Effector memory CD4-positive, alpha-beta T cell (primary cell): ENCODE results near the gene POLE4.

Source experiments
- DNase-seq, 3 donors: peaks; one replicate each; pipeline ENCODE4 v3.0.0-alpha.2; 2020
- H3K27ac ChIP-seq: 2 replicates; pipeline ENCODE4 v1.7.0; 2013; ENCODE audit warnings: mild to moderate bottlenecking, low read length, moderate library complexity; ENCODE audit not compliant: insufficient read depth, poor library complexity, severe bottlenecking
- H3K27me3 ChIP-seq: replicated peaks from 2 replicates; pipeline ENCODE4 v1.7.0; 2013; ENCODE audit warnings: mild to moderate bottlenecking, low read length; ENCODE audit not compliant: insufficient read depth, control insufficient read depth, poor library complexity, severe bottlenecking
- H3K36me3 ChIP-seq: 2 replicates; pipeline ENCODE4 v1.7.0; 2013; ENCODE audit warnings: mild to moderate bottlenecking, low read length, moderate library complexity; ENCODE audit not compliant: control insufficient read depth, insufficient read depth
- H3K4me1 ChIP-seq: 2 replicates; pipeline ENCODE4 v1.7.0; 2013; ENCODE audit warnings: low read length, mild to moderate bottlenecking; ENCODE audit not compliant: control insufficient read depth, insufficient read depth, poor library complexity, severe bottlenecking
- H3K4me3 ChIP-seq: 2 replicates; pipeline ENCODE4 v1.7.0; 2013; ENCODE audit warnings: low read length, low read depth, mild to moderate bottlenecking; ENCODE audit not compliant: insufficient read depth, poor library complexity, severe bottlenecking
- H3K9me3 ChIP-seq: 2 replicates; pipeline ENCODE4 v1.7.0; 2013; ENCODE audit warnings: mild to moderate bottlenecking, low read length, moderate library complexity; ENCODE audit not compliant: control insufficient read depth

POLE4 gene

GRCh38 chr2:74984947-74985637 is 26.6 kb downstream of the POLE4 start:
- Histone ChIP-seq H3K27ac (no peak overlapping the region), H3K4me1 (no peaks in the 10 kb centered on the region), H3K27me3 (no peaks in the 10 kb centered on the region), H3K4me3 (no peak overlapping the region), H3K36me3 (no peaks in the 10 kb centered on the region), H3K9me3 (no peaks in the 10 kb centered on the region)
- no peak for DNase-seq

DNA sequence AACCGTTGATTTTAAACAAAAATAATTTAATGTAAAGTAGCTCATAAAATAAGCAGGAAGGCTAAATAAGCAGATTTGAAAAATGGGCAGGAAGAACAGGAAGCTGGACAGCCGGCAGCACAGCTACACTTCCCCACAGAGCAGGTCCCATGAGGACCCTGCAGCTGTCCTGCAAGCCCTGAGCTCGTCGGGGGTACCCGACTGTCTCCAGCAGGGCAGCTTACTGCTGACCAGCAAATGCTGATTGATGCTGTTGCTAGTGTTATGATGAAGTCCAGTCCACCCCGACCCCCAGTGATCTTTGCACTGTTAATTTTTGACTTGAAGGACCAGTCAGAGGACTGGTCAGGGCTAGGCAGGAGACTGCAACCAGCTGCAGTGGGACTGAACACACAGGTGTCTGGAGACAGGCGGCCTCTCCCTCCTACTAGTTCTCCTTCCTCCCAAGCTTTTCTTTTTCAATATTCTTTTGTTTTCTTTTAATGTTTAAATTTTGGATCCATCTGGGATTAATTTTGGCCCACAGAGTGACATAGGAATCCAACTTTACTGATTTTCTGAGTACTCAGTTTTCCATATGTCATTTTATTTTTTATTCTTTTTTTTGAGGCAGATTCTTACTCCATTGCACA is 27.7 kb downstream of the POLE4 start:
- H3K4me1 ChIP-seq: no peaks in the 10 kb centered on the region
- H3K27ac ChIP-seq: no peak overlapping the region
- H3K4me3 ChIP-seq: no peak overlapping the region
- H3K9me3 ChIP-seq: no peaks in the 10 kb centered on the region
- no peaks in the 10 kb centered on the region for H3K36me3 ChIP-seq
- H3K27me3 ChIP-seq: no peaks in the 10 kb centered on the region
- no peak for DNase-seq

GRCh38 chr2:74991977-74992376 is 33.5 kb downstream of the POLE4 start:
- H3K4me1 ChIP-seq: no peaks in the 10 kb centered on the region
- DNase-seq: no peak
- no peaks in the 10 kb centered on the region for H3K27me3 ChIP-seq
- no peaks in the 10 kb centered on the region for H3K36me3 ChIP-seq
- H3K9me3 ChIP-seq: no peaks in the 10 kb centered on the region
- H3K27ac ChIP-seq: no peak overlapping the region
- H3K4me3 ChIP-seq: no peak overlapping the region

GRCh38 chr2:74999468-74999867 is 41.0 kb downstream of the POLE4 start:
- no peak for DNase-seq
- Histone ChIP-seq H3K4me1 (no peaks in the 10 kb centered on the region), H3K36me3 (no peaks in the 10 kb centered on the region), H3K27me3 (no peaks in the 10 kb centered on the region), H3K27ac (no peak overlapping the region), H3K4me3 (no peak overlapping the region), H3K9me3 (no peaks in the 10 kb centered on the region)

- Histone ChIP-seq H3K4me1 (no peaks in the 10 kb centered on the region), H3K36me3 (no peaks in the 10 kb centered on the region), H3K4me3 (no peak overlapping the region), H3K9me3 (no peaks in the 10 kb centered on the region), H3K27ac (no peak overlapping the region), H3K27me3 (no peaks in the 10 kb centered on the region)
- DNase-seq: no peak
Measured at GRCh38 chr2:75002007-75002406, 43.6 kb downstream of the POLE4 start.

- Histone ChIP-seq H3K27ac (no peak overlapping the region), H3K4me1 (no peaks in the 10 kb centered on the region), H3K36me3 (no peaks in the 10 kb centered on the region), H3K27me3 (no peaks in the 10 kb centered on the region), H3K4me3 (no peak overlapping the region), H3K9me3 (no peaks in the 10 kb centered on the region)
- DNase-seq: no peak
Measured at GRCh38 chr2:75003276-75003675, 44.8 kb downstream of the POLE4 start.

DNA sequence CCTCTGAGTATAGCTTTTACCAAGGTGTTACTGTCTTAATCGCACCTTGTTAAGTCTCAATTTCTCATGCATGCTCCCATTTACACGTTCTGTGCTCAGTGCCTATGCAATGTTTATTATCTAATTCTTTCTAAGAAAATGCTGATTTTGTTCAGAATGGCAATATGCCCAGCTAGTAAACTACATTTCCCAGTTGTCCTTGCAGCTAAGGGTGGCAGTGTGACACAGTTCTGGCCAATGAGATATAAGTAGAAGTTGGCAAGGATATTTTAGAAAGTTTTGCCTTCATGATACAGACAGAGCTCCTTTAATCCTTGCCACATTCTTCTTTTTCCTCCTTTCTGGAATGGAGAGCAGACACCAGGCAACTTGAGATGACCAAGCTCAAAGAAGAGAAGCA is 45.3 kb downstream of the POLE4 start:
- H3K27me3 ChIP-seq: no peaks in the 10 kb centered on the region
- no peak overlapping the region for H3K4me3 ChIP-seq
- H3K36me3 ChIP-seq: no peaks in the 10 kb centered on the region
- H3K27ac ChIP-seq: no peak overlapping the region
- H3K9me3 ChIP-seq: no peaks in the 10 kb centered on the region
- no peak for DNase-seq
- no peaks in the 10 kb centered on the region for H3K4me1 ChIP-seq

GRCh38 chr2:75006041-75006440 is 47.6 kb downstream of the POLE4 start:
- no peak overlapping the region for H3K4me3 ChIP-seq
- no peak overlapping the region for H3K27ac ChIP-seq
- no peaks in the 10 kb centered on the region for H3K9me3 ChIP-seq
- H3K36me3 ChIP-seq: no peaks in the 10 kb centered on the region
- no peak for DNase-seq
- no peaks in the 10 kb centered on the region for H3K27me3 ChIP-seq
- no peaks in the 10 kb centered on the region for H3K4me1 ChIP-seq

- no peaks in the 10 kb centered on the region for H3K36me3 ChIP-seq
- no peak overlapping the region for H3K27ac ChIP-seq
- H3K27me3 ChIP-seq: no peaks in the 10 kb centered on the region
- no peak for DNase-seq
- H3K4me3 ChIP-seq: no peak overlapping the region
- no peaks in the 10 kb centered on the region for H3K9me3 ChIP-seq
- no peaks in the 10 kb centered on the region for H3K4me1 ChIP-seq
Measured at GRCh38 chr2:75007061-75007460, 48.6 kb downstream of the POLE4 start.

DNA sequence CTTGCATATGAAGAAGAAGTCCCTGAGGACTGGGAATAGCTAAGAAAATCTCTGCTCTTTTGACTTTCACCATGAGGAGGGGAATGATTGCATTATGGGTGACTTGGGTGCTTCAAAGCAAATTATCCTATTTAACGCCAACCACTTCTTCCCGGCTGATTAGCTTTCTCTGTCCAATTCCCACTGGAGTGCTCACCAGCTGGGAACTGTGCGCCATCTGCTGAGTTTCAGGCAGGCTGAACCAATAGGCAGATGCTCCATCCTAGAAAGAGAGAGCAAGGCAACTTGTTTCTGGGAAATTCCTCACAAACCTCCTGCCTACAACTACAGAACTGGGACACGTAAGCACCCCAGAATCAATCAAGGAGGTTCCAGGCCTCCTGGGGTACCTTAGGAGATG is 49.4 kb downstream of the POLE4 start:
- no peak for DNase-seq
- no peaks in the 10 kb centered on the region for H3K36me3 ChIP-seq

More for the DNA sequence above, 49.4 kb downstream of the POLE4 start:
- no peaks in the 10 kb centered on the region for H3K9me3 ChIP-seq
- no peaks in the 10 kb centered on the region for H3K4me1 ChIP-seq
- no peak overlapping the region for H3K27ac ChIP-seq
- no peaks in the 10 kb centered on the region for H3K27me3 ChIP-seq
- no peak overlapping the region for H3K4me3 ChIP-seq
